ENCODE results near the gene LDHD. TPM values are rescaled to one million over a fixed set of nuclear protein-coding genes. Genes with fewer than 3 reads are reported as not detected.
"Not testable (repeated sequence)": the region's sequence is repeated elsewhere in the genome, so short reads cannot be mapped to it uniquely, and the experiment has no call there.

Gene LDHD
- total RNA-seq, 1 donor: 0.86 TPM

DNA sequence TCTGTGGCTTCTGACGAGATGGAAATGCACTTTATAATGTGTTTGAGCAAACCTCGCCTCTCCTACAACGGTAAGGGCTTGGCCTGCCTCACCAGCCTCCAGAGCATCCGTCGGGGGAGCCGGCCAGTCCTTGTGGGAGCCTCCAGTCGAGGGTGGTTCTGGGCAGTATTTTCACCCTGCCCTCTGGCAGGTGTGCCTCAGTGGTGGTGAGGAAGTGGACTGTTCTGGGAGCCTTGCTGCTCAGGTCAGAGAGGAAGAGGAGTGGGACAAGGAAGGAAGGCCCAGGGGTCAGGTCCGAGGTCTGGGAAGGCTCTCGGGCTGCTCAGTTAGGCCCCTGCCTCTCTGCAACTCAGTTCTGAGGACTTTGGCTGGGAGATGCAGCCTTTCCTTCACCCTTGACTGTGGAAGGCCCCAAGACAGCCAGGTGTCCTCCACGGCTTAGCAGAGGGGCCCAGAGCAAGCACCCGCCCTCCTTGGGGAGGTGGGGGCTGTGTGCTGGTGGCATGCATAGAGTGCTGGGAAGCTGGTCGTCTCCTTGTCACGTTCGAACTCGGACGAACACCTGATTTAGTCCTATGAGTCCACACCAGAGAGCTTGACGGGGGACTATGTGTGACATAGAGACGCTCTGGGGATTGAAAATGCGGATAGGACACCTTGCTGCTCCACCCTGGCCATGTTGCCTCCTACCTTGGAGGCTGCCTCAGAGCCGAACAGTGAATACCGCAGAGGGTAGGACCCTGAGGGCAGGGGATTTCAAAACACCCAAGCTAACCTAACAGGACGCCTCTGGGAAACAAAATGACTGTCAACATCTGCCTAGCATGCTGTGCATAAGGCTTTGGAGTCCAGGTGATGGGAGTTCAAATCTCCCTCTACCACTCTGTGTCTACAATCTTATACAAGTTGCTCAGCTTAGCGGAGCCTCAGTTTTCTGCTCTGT is 22.7 kb downstream of the LDHD start:
- H3K4me3 ChIP-seq (ENCODE audit: low read depth, low read length): no peak overlapping the region
- no peak for DNase-seq (ENCODE audit: low read depth)
- TF ChIP-seq, protein P1, sequence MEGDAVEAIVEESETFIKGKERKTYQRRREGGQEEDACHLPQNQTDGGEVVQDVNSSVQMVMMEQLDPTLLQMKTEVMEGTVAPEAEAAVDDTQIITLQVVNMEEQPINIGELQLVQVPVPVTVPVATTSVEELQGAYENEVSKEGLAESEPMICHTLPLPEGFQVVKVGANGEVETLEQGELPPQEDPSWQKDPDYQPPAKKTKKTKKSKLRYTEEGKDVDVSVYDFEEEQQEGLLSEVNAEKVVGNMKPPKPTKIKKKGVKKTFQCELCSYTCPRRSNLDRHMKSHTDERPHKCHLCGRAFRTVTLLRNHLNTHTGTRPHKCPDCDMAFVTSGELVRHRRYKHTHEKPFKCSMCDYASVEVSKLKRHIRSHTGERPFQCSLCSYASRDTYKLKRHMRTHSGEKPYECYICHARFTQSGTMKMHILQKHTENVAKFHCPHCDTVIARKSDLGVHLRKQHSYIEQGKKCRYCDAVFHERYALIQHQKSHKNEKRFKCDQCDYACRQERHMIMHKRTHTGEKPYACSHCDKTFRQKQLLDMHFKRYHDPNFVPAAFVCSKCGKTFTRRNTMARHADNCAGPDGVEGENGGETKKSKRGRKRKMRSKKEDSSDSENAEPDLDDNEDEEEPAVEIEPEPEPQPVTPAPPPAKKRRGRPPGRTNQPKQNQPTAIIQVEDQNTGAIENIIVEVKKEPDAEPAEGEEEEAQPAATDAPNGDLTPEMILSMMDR (IDR thresholded peaks at IDR 0.05; ENCODE audit: insufficient read depth, low read depth, low read length): no peak

DNA sequence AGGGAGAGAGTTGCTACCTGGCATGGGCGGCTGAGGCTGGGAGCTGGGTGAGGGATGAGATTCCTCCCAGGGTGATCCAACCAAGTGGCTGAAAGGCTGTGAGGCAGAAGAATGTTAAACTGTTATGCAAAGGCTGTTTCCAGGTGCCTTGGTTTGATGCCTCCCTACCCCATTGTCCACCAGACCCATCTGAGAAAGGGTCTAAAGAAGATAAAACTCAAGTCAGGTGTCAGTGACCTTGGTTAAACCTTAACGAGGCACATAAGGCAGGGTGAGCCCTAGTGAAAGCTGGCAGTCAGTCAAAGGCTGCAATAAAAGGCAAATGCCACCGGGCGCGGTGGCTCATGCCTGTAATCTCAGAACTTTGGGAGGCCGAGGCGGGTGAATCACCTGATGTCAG is 23.8 kb downstream of the LDHD start:
- H3K4me3 ChIP-seq (ENCODE audit: low read depth, low read length): no peak overlapping the region
- DNase-seq (ENCODE audit: low read depth): no peak
- TF ChIP-seq, protein P1 (IDR thresholded peaks at IDR 0.05; ENCODE audit: insufficient read depth, low read depth, low read length): no peak

DNA sequence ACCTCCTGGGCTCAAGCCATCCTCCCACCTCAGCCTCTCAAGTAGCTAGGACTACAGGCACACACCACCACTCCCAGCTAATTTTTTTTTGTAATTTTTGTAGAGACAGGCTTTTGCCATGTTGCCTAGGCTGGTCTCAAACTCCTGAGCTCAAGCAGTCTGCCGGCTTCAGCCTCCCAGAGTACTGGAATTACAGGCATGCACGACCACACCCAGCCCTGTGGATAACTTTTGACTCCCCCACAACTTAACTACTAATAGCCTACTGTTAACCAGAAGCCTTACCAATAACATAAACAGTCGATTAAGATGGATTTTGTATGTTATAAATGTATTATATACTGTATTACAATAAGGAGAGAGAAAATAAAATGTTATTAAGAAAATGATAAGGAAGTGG is 25.0 kb downstream of the LDHD start:
- DNase-seq (ENCODE audit: low read depth): not testable (repeated sequence)

DNA sequence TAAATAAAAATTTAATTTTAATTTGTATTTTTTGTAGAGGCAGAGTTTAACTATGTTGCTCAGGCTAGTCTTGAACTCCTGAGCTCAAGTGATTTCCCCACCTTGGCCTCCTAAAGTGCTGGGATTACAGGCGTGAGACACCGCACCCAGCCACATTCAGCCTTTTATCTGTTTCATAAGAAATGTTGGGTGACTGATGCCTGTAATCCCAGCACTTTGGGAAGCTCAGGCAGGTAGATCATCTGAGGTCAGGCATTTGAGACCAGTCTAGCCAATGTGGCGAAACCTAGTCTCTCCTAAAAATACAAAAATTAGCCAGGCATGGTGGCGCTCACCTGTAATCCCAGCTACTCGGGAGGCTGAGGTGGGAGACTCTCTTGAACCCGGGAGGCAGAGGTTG is 25.7 kb downstream of the LDHD start:
- not testable (repeated sequence) for H3K4me3 ChIP-seq (ENCODE audit: low read depth, low read length)
- DNase-seq (ENCODE audit: low read depth): peak; percentile 30

More for the DNA sequence above, 25.0 kb downstream of the LDHD start:
- not testable (repeated sequence) for H3K4me3 ChIP-seq (ENCODE audit: low read depth, low read length)

DNA sequence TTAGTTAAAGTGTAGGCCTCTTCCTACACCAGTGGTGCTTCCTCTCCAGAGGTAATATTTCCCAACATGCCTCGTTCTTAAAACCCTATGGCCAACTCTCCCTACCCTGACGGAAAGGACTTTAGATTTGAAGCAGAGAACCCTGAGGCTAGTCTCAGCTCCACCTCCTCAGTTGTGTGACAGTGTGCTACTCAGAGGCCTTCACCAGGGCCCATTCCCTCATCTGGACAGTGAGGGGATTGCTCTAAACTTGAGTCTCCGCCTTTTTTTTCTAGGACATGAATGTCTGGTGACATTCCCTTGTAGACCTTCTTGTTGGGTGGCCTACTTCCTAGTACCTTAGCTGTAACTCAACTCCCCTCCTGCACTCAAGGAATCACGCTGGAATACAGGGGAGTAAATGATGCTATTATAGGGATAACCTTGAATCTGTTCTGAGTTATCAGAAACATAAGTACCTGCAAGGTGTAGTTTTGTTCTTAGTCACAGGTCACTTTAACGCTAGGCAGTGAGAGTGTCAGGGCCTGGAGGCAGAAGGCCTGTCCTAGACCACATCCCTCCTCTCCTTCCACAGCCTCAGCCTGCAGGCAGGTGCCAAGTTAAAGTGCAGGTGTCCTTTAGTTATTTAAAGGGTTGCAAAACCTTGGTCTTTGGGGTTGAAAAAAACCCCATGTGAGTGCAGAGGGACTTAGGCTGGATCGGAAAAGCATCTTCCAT is 26.9 kb downstream of the LDHD start:
- H3K4me3 ChIP-seq (ENCODE audit: low read depth, low read length): no peak overlapping the region
- no peak for DNase-seq (ENCODE audit: low read depth)
- TF ChIP-seq, protein P1 (IDR thresholded peaks at IDR 0.05; ENCODE audit: insufficient read depth, low read depth, low read length): no peak

DNA sequence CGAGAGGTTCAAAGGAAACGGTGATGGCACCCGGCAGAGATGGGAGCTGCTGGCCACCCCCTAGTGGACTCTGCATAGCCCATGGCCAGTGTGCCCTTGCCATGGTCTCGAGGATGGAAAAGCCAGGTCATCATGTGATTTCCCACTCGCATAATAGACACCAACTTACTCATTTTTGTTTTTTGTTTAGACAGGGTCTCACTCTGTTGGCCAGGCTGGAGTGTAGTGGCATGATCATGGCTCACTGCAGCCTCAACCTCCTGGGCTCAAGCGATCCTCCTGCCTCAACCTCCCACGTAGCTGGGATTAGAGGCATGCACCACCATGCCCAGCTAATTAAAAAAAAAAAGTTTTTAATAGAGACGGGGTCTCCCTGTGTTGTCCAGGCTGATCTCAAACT is 27.6 kb downstream of the LDHD start:
- TF ChIP-seq, protein P1 (IDR thresholded peaks at IDR 0.05; ENCODE audit: insufficient read depth, low read depth, low read length): no peak
- DNase-seq (ENCODE audit: low read depth): no peak
- no peak overlapping the region for H3K4me3 ChIP-seq (ENCODE audit: low read depth, low read length)

DNA sequence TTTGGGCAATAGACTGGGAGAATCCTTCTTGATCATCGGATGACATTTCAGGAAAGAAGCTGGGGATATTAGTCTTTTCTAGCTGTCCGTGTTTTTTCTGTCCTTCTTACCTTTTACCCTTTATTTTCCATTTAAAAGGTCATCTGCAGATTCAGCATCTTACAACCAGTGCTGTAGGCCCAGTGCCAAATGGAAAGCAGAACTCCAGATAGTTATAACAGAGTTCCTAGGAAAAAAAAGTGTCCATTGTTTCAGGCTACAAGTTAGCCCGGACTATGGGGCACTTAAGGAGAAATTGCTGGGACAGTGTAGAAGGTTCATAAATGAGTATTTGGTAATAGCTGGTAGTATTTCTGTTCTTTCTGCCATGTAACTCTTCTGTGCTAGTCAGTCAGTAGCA is 28.4 kb downstream of the LDHD start:
- DNase-seq (ENCODE audit: low read depth): no peak
- no peak overlapping the region for H3K4me3 ChIP-seq (ENCODE audit: low read depth, low read length)
- TF ChIP-seq, protein P1 (IDR thresholded peaks at IDR 0.05; ENCODE audit: insufficient read depth, low read depth, low read length): no peak
